Posterior vena cava (tissue), 2 donors: ENCODE results near the gene MVD. TPM values are rescaled to one million over a fixed set of nuclear protein-coding genes. Genes with fewer than 3 reads are reported as not detected.

Experiments
- total RNA-seq, 2 donors: library from RNA; stranded (reverse); fragmentation: NEBNext Ultra II Directional; extraction: Animal tissue kit (Norgen Biotek cat#: 25700); gene quantifications; one replicate each; pipeline ENCODE4 v1.2.1, GENCODE V29; 2021
- donor health status: DM: yes; HTN: yes; CAD: no.
- donor health status: DM: yes; HTN: yes; CAD: no.

Gene MVD
- total RNA-seq, 2 donors from 2014 or later = 21.6 to 22.6 TPM

Other genes with a start within 250 kb of the MVD start
- gene ZFPM1, start 209.8 kb downstream of the MVD start, total RNA-seq = 1 to 10 TPM; 4.0 to 4.3 TPM
- gene ZC3H18, start 92.7 kb downstream of the MVD start, total RNA-seq = 10 to 100 TPM; 23.2 to 29.1 TPM
- not detected for gene IL17C, start 24.5 kb downstream of the MVD start, total RNA-seq
- gene CYBA, start 12.0 kb downstream of the MVD start, total RNA-seq = 100 to 1,000 TPM in 1 of 2 donors, 10 to 100 TPM in 1; 71.4 to 168 TPM
- under 1 TPM; 0.43 to 0.56 TPM for gene SNAI3, start 23.4 kb upstream of the MVD start, total RNA-seq
- gene RNF166, start 43.3 kb upstream of the MVD start, total RNA-seq = 10 to 100 TPM; 16.8 to 19.0 TPM
- gene CTU2, start 43.4 kb upstream of the MVD start, total RNA-seq = 10 to 100 TPM; 17.2 to 20.4 TPM
- gene PIEZO1, start 122.1 kb upstream of the MVD start, total RNA-seq = 100 to 1,000 TPM in 1 of 2 donors, 10 to 100 TPM in 1; 99.3 to 103 TPM
- 1 to 10 TPM in 1 of 2 donors, under 1 TPM in 1; 0.57 to 2.0 TPM for gene CDT1, start 140.7 kb upstream of the MVD start, total RNA-seq
- 10 to 100 TPM; 73.1 to 92.8 TPM for gene APRT, start 148.8 kb upstream of the MVD start, total RNA-seq
- gene GALNS, start 193.9 kb upstream of the MVD start, total RNA-seq = 10 to 100 TPM; 17.2 to 24.9 TPM
- 10 to 100 TPM; 28.7 to 47.9 TPM for gene TRAPPC2L, start 194.0 kb upstream of the MVD start, total RNA-seq
- not detected for gene PABPN1L, start 203.6 kb upstream of the MVD start, total RNA-seq